SK-N-SH (cell line): ENCODE results near the gene OR51D1. TPM values are rescaled to one million over a fixed set of nuclear protein-coding genes. Genes with fewer than 3 reads are reported as not detected.

ENCODE experiments used
- CTCF ChIA-PET: fragments of 300-600, 350-600 bp; formaldehyde crosslinking; extraction: SDS; loops from one replicate; lab custom pipeline; 2021; lab: Yijun Ruan, JAX
- POLR2A ChIA-PET: fragments of 350-600 bp; sonication (Branson Sonifier 250); formaldehyde crosslinking; extraction: SDS; loops from one replicate; lab custom pipeline; 2020; ENCODE audit warnings: antibody characterized with exemption, inconsistent platforms; lab: Yijun Ruan, JAX
- DNase-seq: peaks from one replicate; pipeline ENCODE4 v3.0.0; 2012
- H2AFZ ChIP-seq: fragments of 200-600 bp; sonication (generic); 2 replicates; pipeline ENCODE4 v1.8.1; 2016; ENCODE audit warnings: antibody characterized with exemption, mild to moderate bottlenecking, low read depth
- H3F3A ChIP-seq: fragments of 200-600 bp; sonication (generic); replicated peaks from 2 replicates; pipeline ENCODE3; 2016; ENCODE audit warnings: antibody characterized with exemption, mild to moderate bottlenecking; ENCODE audit not compliant: insufficient read depth
- H3K27ac ChIP-seq, 2 experiments: fragments of 200-500 bp in 1 of 2; fragments of 200-600 bp in 1 of 2; sonication (Bioruptor generic) in 1 of 2; sonication (generic), shearing (Covaris generic) in 1 of 2; 2 replicates each; pipeline versions ENCODE4 v1.5.1 to v1.6.1; 2014 to 2016; ENCODE audit warnings: low read depth in 2 of 2, inconsistent platforms in 1 of 2, low read length in 1 of 2, mild to moderate bottlenecking in 1 of 2, mixed read lengths in 1 of 2
- H3K27me3 ChIP-seq: fragments of 200-600 bp; sonication (generic), shearing (Covaris generic); 2 replicates; pipeline ENCODE4 v1.6.1; 2016; ENCODE audit warnings: mixed run types; ENCODE audit not compliant: insufficient read depth
- H3K36me3 ChIP-seq, 2 experiments: fragments of 200-500 bp in 1 of 2; fragments of 200-600 bp in 1 of 2; sonication (Bioruptor generic) in 1 of 2; sonication (generic) in 1 of 2; replicated peaks in 1 of 2; 2 replicates each; pipeline versions ENCODE3 to v1.5.1; 2014 to 2016; ENCODE audit warnings: low read length in 1 of 2, mild to moderate bottlenecking in 1 of 2; ENCODE audit not compliant: insufficient read depth in 2 of 2, control insufficient read depth in 1 of 2
- H3K4me1 ChIP-seq, 2 experiments: fragments of 200-500 bp in 1 of 2; fragments of 200-600 bp in 1 of 2; sonication (Bioruptor generic) in 1 of 2; sonication (generic), shearing (Covaris generic) in 1 of 2; 2 replicates each; pipeline versions ENCODE4 v1.5.1 to v1.6.1; 2014 to 2016; ENCODE audit warnings: low read depth in 1 of 2, low read length in 1 of 2, mixed run types in 1 of 2; ENCODE audit not compliant: insufficient read depth in 2 of 2, control insufficient read depth in 1 of 2
- H3K4me2 ChIP-seq: fragments of 200-600 bp; sonication (generic), shearing (Covaris generic); 2 replicates; pipeline ENCODE4 v1.6.1; 2017; ENCODE audit warnings: mixed run types
- H3K4me3 ChIP-seq, 2 experiments: fragments of 200-500 bp in 1 of 2; fragments of 200-600 bp in 1 of 2; sonication (Bioruptor generic) in 1 of 2; sonication (generic), shearing (Covaris generic) in 1 of 2; 2 replicates each; pipeline versions ENCODE4 v1.5.1 to v1.8.1; 2014 to 2016; ENCODE audit warnings: low read depth in 2 of 2, inconsistent platforms in 1 of 2, low read length in 1 of 2, mild to moderate bottlenecking in 1 of 2, mixed read lengths in 1 of 2, moderate library complexity in 1 of 2
- H3K79me2 ChIP-seq: fragments of 200-600 bp; sonication (generic); 2 replicates; pipeline ENCODE4 v1.8.1; 2017; ENCODE audit warnings: mild to moderate bottlenecking; ENCODE audit not compliant: insufficient read depth
- H3K9ac ChIP-seq: fragments of 200-600 bp; sonication (generic); 2 replicates; pipeline ENCODE4 v1.6.1; 2017; ENCODE audit warnings: mixed run types
- H3K9me2 ChIP-seq: fragments of 200-600 bp; sonication (generic); 2 replicates; pipeline ENCODE4 v1.6.1; 2017; ENCODE audit warnings: mixed run types
- H3K9me3 ChIP-seq: fragments of 200-600 bp; sonication (generic); 2 replicates; pipeline ENCODE4 v1.6.1; 2017; ENCODE audit warnings: mixed run types, mild to moderate bottlenecking, moderate library complexity
- H4K20me1 ChIP-seq: fragments of 200-600 bp; sonication (generic); 2 replicates; pipeline ENCODE4 v1.6.1; 2017; ENCODE audit warnings: mild to moderate bottlenecking, mixed run types; ENCODE audit not compliant: insufficient read depth
- ELF1 ChIP-seq: IDR thresholded peaks from 2 replicates; pipeline ENCODE4 v1.4.0; 2012
- EP300 ChIP-seq, 2 experiments: IDR thresholded peaks; 2 replicates each; pipeline versions ENCODE4 v1.4.0 to v1.6.1; 2012; ENCODE audit warnings: borderline replicate concordance in 1 of 2, low read depth in 1 of 2, low read length in 1 of 2
- GABPA ChIP-seq: IDR thresholded peaks from 2 replicates; pipeline ENCODE4 v1.4.0; 2012; ENCODE audit warnings: low read depth, mild to moderate bottlenecking
- JUND ChIP-seq: IDR thresholded peaks from 2 replicates; pipeline ENCODE4 v1.4.0; 2012
- MXI1 ChIP-seq: IDR thresholded peaks from 2 replicates; pipeline ENCODE4 v1.6.1; 2012; ENCODE audit warnings: mild to moderate bottlenecking, low read depth, low read length, improper control_type of control experiment
- NFIC ChIP-seq: IDR thresholded peaks from 2 replicates; pipeline ENCODE4 v1.4.0; 2012; ENCODE audit warnings: borderline replicate concordance
- REST ChIP-seq: IDR thresholded peaks from 2 replicates; pipeline ENCODE4 v1.6.1; 2012; ENCODE audit warnings: mild to moderate bottlenecking, low read depth, low read length, moderate library complexity
- SMC3 ChIP-seq: IDR thresholded peaks from 2 replicates; pipeline ENCODE4 v1.6.1; 2012; ENCODE audit warnings: low read depth, low read length, improper control_type of control experiment
- TAF1 ChIP-seq: IDR thresholded peaks from 2 replicates; pipeline ENCODE4 v1.6.1; 2012; ENCODE audit warnings: low read depth, mild to moderate bottlenecking, low read length, moderate library complexity, borderline replicate concordance
- USF1 ChIP-seq: IDR thresholded peaks from 2 replicates; pipeline ENCODE4 v1.4.0; 2012; ENCODE audit warnings: low read depth, borderline replicate concordance
- YY1 ChIP-seq: IDR thresholded peaks from 2 replicates; pipeline ENCODE4 v1.4.0; 2012; ENCODE audit warnings: low read depth, mild to moderate bottlenecking
- ZBTB33 ChIP-seq: IDR thresholded peaks from 2 replicates; pipeline ENCODE4 v1.4.0; 2012; ENCODE audit warnings: low read depth, borderline replicate concordance
- WGBS: methylation state at CpG from one replicate; pipeline ENCODE4 v1.1.6; 2017; ENCODE audit warnings: low lambda C conversion rate; 5-methylcytosine and 5-hydroxymethylcytosine counted together
- polyA plus RNA-seq, 3 experiments: library from polyadenylated mRNA; depleted of rRNA; stranded (reverse); fragments of >200 nt; gene quantifications; 2 replicates each; pipeline ENCODE4 v1.2.3, GENCODE V29; 2012

OR51D1 gene
- polyA plus RNA-seq, 1 of the 3 experiments (the other 2 are of a cell fraction): not detected

- Histone ChIP-seq H3K9me2 (no peaks in the 10 kb centered on the region), H3K27ac (no peak overlapping the region), H4K20me1 (no peaks in the 10 kb centered on the region), H3F3A (no peaks in the 10 kb centered on the region), H3K4me1 (peaks cover 0 to 10% of the 10 kb centered on the region in 2 experiments; a peak in 3 of 4 replicates), H3K4me3 (peak overlapping the region in 1 of 2 experiments; percentile 73; a peak in 1 of 4 replicates), H3K79me2 (no peaks in the 10 kb centered on the region; the same call in 1 of the 2 replicates), H3K9me3 (no peaks in the 10 kb centered on the region), H3K4me2 (peak overlapping the region; percentile 76), H3K9ac (no peak overlapping the region), H2AFZ (no peak overlapping the region), H3K27me3 (no peaks in the 10 kb centered on the region), H3K36me3 (peaks cover 15 to 27% of the 10 kb centered on the region in 2 experiments)
- TF ChIP-seq JUND (no peak), ZBTB33 (no peak), USF1 (no peak), NFIC (no peak), REST (no peak), GABPA (no peak), TAF1 (no peak), ELF1 (no peak), EP300 (IDR thresholded peaks at IDR 0.05; ENCODE audit: borderline replicate concordance in 1 of 2, low read depth in 1 of 2, low read length in 1 of 2) (no peak), MXI1 (no peak), YY1 (no peak), SMC3 (no peak)
- 100% methylated on average over 1 of the region's 1 CpG for WGBS
- ChIA-PET POLR2A (no interaction called here), CTCF (interaction anchor here (1.2 to 2.9 kb wide), 2 partner anchors 21 to 425 kb away, joined by 3 to 10 read pairs; no protein-coding TSS in a partner anchor)
- DNase-seq: no peak
These were observed 30.9 kb upstream of the OR51D1 start for GRCh38 chr11:4606231-4607015.
